Measurements from ENCODE around the gene OGFOD1.

The OGFOD1 gene

GRCh38 chr16:56409195-56409594, 42.2 kb upstream of the OGFOD1 start:
- no peak overlapping the region for H3K18ac ChIP-seq (ENCODE audit: low read depth in 1 of 2, low read length in 2 of 2)
- no peak overlapping the region for H2BK120ac ChIP-seq (ENCODE audit: low read depth, low read length)
- H3K9ac ChIP-seq (ENCODE audit: low read length) = no peak overlapping the region
- H3K4me1 ChIP-seq (ENCODE audit: control insufficient read depth, insufficient read depth, low read depth, low read length) = no peaks in the 10 kb centered on the region
- no peak overlapping the region for H4K91ac ChIP-seq (ENCODE audit: low read length)
- no peak overlapping the region for H2AK5ac ChIP-seq (ENCODE audit: low read length, severe bottlenecking)
- peak; percentile 19 for DNase-seq
- 79% methylated on average over 3 of the region's 4 CpGs for WGBS
- H3K27ac ChIP-seq (ENCODE audit: low read length, poor library complexity, severe bottlenecking) = no peak overlapping the region
- no peaks in the 10 kb centered on the region for H3K9me3 ChIP-seq (ENCODE audit: control insufficient read depth, low read length)
- no peak overlapping the region for H3K14ac ChIP-seq (ENCODE audit: low read length in 2 of 2)
- no peak overlapping the region for H2BK12ac ChIP-seq (ENCODE audit: low read length in 2 of 2)
- H3K23ac ChIP-seq (ENCODE audit: low read length in 2 of 2) = no peak overlapping the region
- H3K79me1 ChIP-seq (replicated peaks; ENCODE audit: low read length, poor library complexity, severe bottlenecking) = peaks cover 19% of the 10 kb centered on the region
- H4K8ac ChIP-seq (ENCODE audit: low read length) = no peak overlapping the region
- H2BK5ac ChIP-seq (ENCODE audit: low read depth, low read length, poor library complexity, severe bottlenecking) = no peak overlapping the region
- H3K4me2 ChIP-seq (ENCODE audit: low read length, poor library complexity, severe bottlenecking) = no peak overlapping the region
- H3K27me3 ChIP-seq (ENCODE audit: control insufficient read depth in 1 of 2, insufficient read depth in 1 of 2, low read length in 2 of 2) = no peaks in the 10 kb centered on the region
- H3K4me3 ChIP-seq (ENCODE audit: insufficient read depth in 1 of 2, low read depth in 1 of 2, low read length in 2 of 2) = no peak overlapping the region
- no peak overlapping the region for H2AFZ ChIP-seq (ENCODE audit: low read depth, low read length)
- no peak overlapping the region for H2BK15ac ChIP-seq (ENCODE audit: low read depth, poor library complexity, severe bottlenecking)
- no peak overlapping the region for H3K4ac ChIP-seq (ENCODE audit: low read depth in 1 of 2, low read length in 2 of 2)
- H3K36me3 ChIP-seq (ENCODE audit: control insufficient read depth in 1 of 2, insufficient read depth in 2 of 2, low read depth in 1 of 2, low read length in 2 of 2) = peaks cover 17 to 76% of the 10 kb centered on the region in 2 experiments

GRCh38 chr16:56411123-56411522, 40.2 kb upstream of the OGFOD1 start:
- Histone ChIP-seq H4K91ac (ENCODE audit: low read length) (no peak overlapping the region), H3K79me1 (replicated peaks; ENCODE audit: low read length, poor library complexity, severe bottlenecking) (peaks cover 19% of the 10 kb centered on the region), H3K9ac (ENCODE audit: low read length) (no peak overlapping the region), H3K4ac (ENCODE audit: low read depth in 1 of 2, low read length in 2 of 2) (no peak overlapping the region), H3K4me1 (ENCODE audit: control insufficient read depth, insufficient read depth, low read depth, low read length) (no peaks in the 10 kb centered on the region), H3K27me3 (ENCODE audit: control insufficient read depth in 1 of 2, insufficient read depth in 1 of 2, low read length in 2 of 2) (no peaks in the 10 kb centered on the region), H2BK12ac (ENCODE audit: low read length in 2 of 2) (no peak overlapping the region), H3K9me3 (ENCODE audit: control insufficient read depth, low read length) (no peaks in the 10 kb centered on the region), H2AFZ (ENCODE audit: low read depth, low read length) (no peak overlapping the region), H2BK15ac (ENCODE audit: low read depth, poor library complexity, severe bottlenecking) (no peak overlapping the region), H3K4me3 (ENCODE audit: insufficient read depth in 1 of 2, low read depth in 1 of 2, low read length in 2 of 2) (no peak overlapping the region), H3K27ac (ENCODE audit: low read length, poor library complexity, severe bottlenecking) (no peak overlapping the region), H3K14ac (ENCODE audit: low read length in 2 of 2) (no peak overlapping the region), H2BK5ac (ENCODE audit: low read depth, low read length, poor library complexity, severe bottlenecking) (no peak overlapping the region), H3K18ac (ENCODE audit: low read depth in 1 of 2, low read length in 2 of 2) (no peak overlapping the region), H4K8ac (ENCODE audit: low read length) (no peak overlapping the region), H2AK5ac (ENCODE audit: low read length, severe bottlenecking) (no peak overlapping the region), H3K4me2 (ENCODE audit: low read length, poor library complexity, severe bottlenecking) (no peak overlapping the region), H3K23ac (ENCODE audit: low read length in 2 of 2) (no peak overlapping the region), H3K36me3 (ENCODE audit: control insufficient read depth in 1 of 2, insufficient read depth in 2 of 2, low read depth in 1 of 2, low read length in 2 of 2) (peaks cover 9 to 62% of the 10 kb centered on the region in 2 experiments), H2BK120ac (ENCODE audit: low read depth, low read length) (no peak overlapping the region)
- no CpG with 5 or more reads among the region's 5 CpGs for WGBS
- DNase-seq = no peak

- Histone ChIP-seq H3K27me3 (ENCODE audit: control insufficient read depth in 1 of 2, insufficient read depth in 1 of 2, low read length in 2 of 2) (no peaks in the 10 kb centered on the region), H3K4me1 (ENCODE audit: control insufficient read depth, insufficient read depth, low read depth, low read length) (no peaks in the 10 kb centered on the region), H4K8ac (ENCODE audit: low read length) (no peak overlapping the region), H3K79me1 (replicated peaks; ENCODE audit: low read length, poor library complexity, severe bottlenecking) (peaks cover 21% of the 10 kb centered on the region), H2AFZ (ENCODE audit: low read depth, low read length) (no peak overlapping the region), H2AK5ac (ENCODE audit: low read length, severe bottlenecking) (no peak overlapping the region), H3K4ac (ENCODE audit: low read depth in 1 of 2, low read length in 2 of 2) (no peak overlapping the region), H3K14ac (ENCODE audit: low read length in 2 of 2) (no peak overlapping the region), H2BK5ac (ENCODE audit: low read depth, low read length, poor library complexity, severe bottlenecking) (no peak overlapping the region), H3K18ac (ENCODE audit: low read depth in 1 of 2, low read length in 2 of 2) (no peak overlapping the region), H2BK120ac (ENCODE audit: low read depth, low read length) (no peak overlapping the region), H3K36me3 (ENCODE audit: control insufficient read depth in 1 of 2, insufficient read depth in 2 of 2, low read depth in 1 of 2, low read length in 2 of 2) (peaks cover 9 to 62% of the 10 kb centered on the region in 2 experiments), H3K9me3 (ENCODE audit: control insufficient read depth, low read length) (no peaks in the 10 kb centered on the region), H2BK15ac (ENCODE audit: low read depth, poor library complexity, severe bottlenecking) (no peak overlapping the region), H3K4me2 (ENCODE audit: low read length, poor library complexity, severe bottlenecking) (no peak overlapping the region), H3K9ac (ENCODE audit: low read length) (no peak overlapping the region), H2BK12ac (ENCODE audit: low read length in 2 of 2) (no peak overlapping the region), H3K4me3 (ENCODE audit: insufficient read depth in 1 of 2, low read depth in 1 of 2, low read length in 2 of 2) (no peak overlapping the region), H3K23ac (ENCODE audit: low read length in 2 of 2) (no peak overlapping the region), H4K91ac (ENCODE audit: low read length) (no peak overlapping the region), H3K27ac (ENCODE audit: low read length, poor library complexity, severe bottlenecking) (no peak overlapping the region)
- DNase-seq = no peak
- 100% methylated on average over 2 of the region's 2 CpGs for WGBS
Measured at GRCh38 chr16:56411624-56412023, 39.7 kb upstream of the OGFOD1 start.

GRCh38 chr16:56413381-56413780, 38.0 kb upstream of the OGFOD1 start:
- Histone ChIP-seq H2AK5ac (ENCODE audit: low read length, severe bottlenecking) (no peak overlapping the region), H3K27me3 (ENCODE audit: control insufficient read depth in 1 of 2, insufficient read depth in 1 of 2, low read length in 2 of 2) (no peaks in the 10 kb centered on the region), H2BK120ac (ENCODE audit: low read depth, low read length) (no peak overlapping the region), H2AFZ (ENCODE audit: low read depth, low read length) (no peak overlapping the region), H3K23ac (ENCODE audit: low read length in 2 of 2) (no peak overlapping the region), H3K18ac (ENCODE audit: low read depth in 1 of 2, low read length in 2 of 2) (no peak overlapping the region), H3K36me3 (ENCODE audit: control insufficient read depth in 1 of 2, insufficient read depth in 2 of 2, low read depth in 1 of 2, low read length in 2 of 2) (peaks cover 6 to 44% of the 10 kb centered on the region in 2 experiments), H3K14ac (ENCODE audit: low read length in 2 of 2) (no peak overlapping the region), H3K4ac (ENCODE audit: low read depth in 1 of 2, low read length in 2 of 2) (no peak overlapping the region), H3K79me1 (replicated peaks; ENCODE audit: low read length, poor library complexity, severe bottlenecking) (peaks cover 18% of the 10 kb centered on the region), H3K4me3 (ENCODE audit: insufficient read depth in 1 of 2, low read depth in 1 of 2, low read length in 2 of 2) (no peak overlapping the region), H2BK12ac (ENCODE audit: low read length in 2 of 2) (no peak overlapping the region), H3K9me3 (ENCODE audit: control insufficient read depth, low read length) (no peaks in the 10 kb centered on the region), H3K9ac (ENCODE audit: low read length) (no peak overlapping the region), H2BK15ac (ENCODE audit: low read depth, poor library complexity, severe bottlenecking) (no peak overlapping the region), H3K4me1 (ENCODE audit: control insufficient read depth, insufficient read depth, low read depth, low read length) (no peaks in the 10 kb centered on the region), H3K4me2 (ENCODE audit: low read length, poor library complexity, severe bottlenecking) (no peak overlapping the region), H4K8ac (ENCODE audit: low read length) (no peak overlapping the region), H4K91ac (ENCODE audit: low read length) (no peak overlapping the region), H2BK5ac (ENCODE audit: low read depth, low read length, poor library complexity, severe bottlenecking) (no peak overlapping the region), H3K27ac (ENCODE audit: low read length, poor library complexity, severe bottlenecking) (no peak overlapping the region)
- no peak for DNase-seq
- WGBS = 79% methylated on average over 5 of the region's 5 CpGs

Data from mesenchymal stem cell (in vitro differentiated cells and primary cell).